GM21390 (cell line): Measurements from ENCODE around the gene NCLN.
"Not testable (repeated sequence)": the region's sequence is repeated elsewhere in the genome, so short reads cannot be mapped to it uniquely, and the experiment has no call there.

Source experiments
- ATAC-seq: cut with Tn5 transposase; IDR thresholded peaks from one replicate; pipeline ENCODE4 v1.9.1; 2021; ENCODE audit not compliant: unreplicated experiment

NCLN gene

GRCh38 chr19:3196933-3197205, 11.1 kb downstream of the NCLN start:
- no peak for ATAC-seq

GRCh38 chr19:3198901-3199700, 13.4 kb downstream of the NCLN start:
- ATAC-seq, result no peak

- no peak for ATAC-seq
Observed at GRCh38 chr19:3201072-3201700, 15.5 kb downstream of the NCLN start.

GRCh38 chr19:3201911-3202310, 16.2 kb downstream of the NCLN start:
- no peak for ATAC-seq

GRCh38 chr19:3202346-3202745, 16.6 kb downstream of the NCLN start:
- ATAC-seq, result no peak

- not testable (repeated sequence) for ATAC-seq
Observed at GRCh38 chr19:3202895-3203294, 17.2 kb downstream of the NCLN start.

DNA sequence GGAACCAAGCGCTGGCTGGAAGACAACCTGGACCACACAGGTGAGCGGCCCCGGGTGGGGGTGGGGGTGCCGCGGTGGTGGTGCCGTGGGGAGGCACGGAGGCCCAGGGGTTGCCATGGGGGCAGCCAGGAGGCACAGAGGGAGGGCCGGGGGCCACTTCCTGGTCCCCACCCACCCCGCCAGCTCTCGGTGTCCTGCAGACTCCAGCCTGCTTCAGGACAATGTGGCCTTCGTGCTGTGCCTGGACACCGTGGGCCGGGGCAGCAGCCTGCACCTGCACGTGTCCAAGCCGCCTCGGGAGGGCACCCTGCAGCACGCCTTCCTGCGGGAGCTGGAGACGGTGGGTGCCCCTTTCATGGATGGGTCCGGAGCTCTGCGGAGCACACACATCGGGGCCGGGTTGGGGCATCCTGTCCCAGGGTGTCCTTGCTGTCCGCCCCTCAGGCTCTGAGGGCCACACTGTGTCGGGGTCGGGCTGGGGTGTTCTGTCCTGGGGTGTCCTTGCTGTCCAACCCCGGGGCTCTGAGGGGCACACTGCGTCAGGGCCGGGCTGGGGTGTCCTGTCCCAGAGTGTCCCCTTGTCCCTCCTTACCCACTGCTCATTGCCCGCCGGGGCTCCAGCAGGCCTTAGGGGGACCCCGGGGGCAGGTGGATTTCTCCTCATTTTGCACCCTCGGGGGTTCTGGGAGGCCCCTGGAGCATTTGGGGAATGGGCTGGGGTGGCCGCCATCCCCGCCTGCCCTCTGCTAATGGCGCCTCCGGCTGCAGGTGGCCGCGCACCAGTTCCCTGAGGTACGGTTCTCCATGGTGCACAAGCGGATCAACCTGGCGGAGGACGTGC, 18.3 kb downstream of the NCLN start:
- no peak for ATAC-seq

DNA sequence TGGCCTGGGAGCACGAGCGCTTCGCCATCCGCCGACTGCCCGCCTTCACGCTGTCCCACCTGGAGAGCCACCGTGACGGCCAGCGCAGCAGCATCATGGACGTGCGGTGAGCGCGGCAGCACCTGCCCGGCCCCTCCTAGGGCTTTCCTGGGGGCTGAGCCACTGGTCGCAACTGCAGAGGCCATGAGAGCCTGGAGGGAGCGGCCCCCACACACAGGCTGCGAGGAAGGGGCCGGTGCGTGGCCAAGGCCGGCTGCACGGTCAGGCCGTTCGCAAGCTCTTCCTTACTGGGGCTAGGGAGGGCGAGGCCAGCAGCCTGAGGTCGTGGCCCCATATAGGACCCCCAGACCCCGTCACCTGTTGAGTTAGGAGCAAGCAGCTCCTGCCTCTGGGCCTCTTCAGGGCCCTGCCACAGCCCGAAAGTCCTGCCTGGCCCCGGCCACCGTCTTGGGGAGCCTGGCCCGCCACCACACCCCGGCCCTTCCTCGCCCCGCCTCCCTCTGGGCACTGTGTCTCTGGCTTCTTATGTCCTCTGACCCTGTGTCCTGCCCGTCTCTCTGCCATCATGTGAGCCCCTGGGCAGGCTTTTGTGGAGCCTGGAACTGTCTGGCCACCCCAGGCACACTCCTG, 19.0 kb downstream of the NCLN start:
- ATAC-seq, result no peak

GRCh38 chr19:3206216-3206953, 20.7 kb downstream of the NCLN start:
- no peak for ATAC-seq

- ATAC-seq, result no peak
Observed at GRCh38 chr19:3207461-3208242, 21.9 kb downstream of the NCLN start.

DNA sequence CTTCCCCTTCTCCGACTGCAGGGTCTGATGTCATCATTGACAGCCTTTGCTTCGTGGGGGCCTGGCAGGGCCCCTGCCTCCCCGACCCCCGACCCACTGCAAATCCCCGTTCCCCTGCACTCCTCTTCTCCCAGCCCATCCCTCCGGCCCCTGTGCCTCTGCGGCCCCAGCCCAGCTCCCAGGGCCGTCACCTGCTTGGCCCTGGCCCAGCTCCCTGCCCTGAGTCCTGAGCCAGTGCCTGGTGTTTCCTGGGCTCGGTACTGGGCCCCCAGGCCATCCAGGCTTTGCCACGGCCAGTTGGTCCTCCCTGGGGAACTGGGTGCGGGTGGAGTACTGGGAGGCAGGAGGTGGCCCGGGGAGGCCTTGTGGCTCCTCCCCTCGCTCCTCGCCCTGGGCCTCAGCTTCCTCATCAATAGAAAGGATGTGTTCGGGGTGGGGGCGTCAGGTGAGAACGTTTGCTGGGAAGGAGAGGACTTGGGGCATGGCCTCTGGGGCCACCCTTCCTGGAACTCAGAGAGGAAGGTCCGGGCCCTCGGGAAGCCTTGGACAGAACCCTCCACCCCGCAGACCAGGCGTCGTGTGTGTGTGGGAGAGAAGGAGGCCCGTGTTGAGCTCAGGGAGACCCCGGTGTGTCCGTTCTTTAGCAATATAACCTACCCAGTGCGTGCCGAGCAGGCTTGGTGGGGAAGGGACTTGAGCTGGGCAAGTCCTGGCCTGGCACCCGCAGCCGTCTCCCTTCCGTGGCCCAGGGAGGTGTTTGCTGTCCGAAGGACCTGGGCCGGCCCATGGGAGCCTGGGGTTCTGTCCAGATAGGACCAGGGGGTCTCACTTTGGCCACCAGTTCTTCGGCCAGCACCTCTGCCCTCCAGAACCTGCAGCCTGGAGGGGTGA, 22.8 kb downstream of the NCLN start:
- no peak for ATAC-seq

- no peak for ATAC-seq
Observed at GRCh38 chr19:3210347-3211017, 24.8 kb downstream of the NCLN start.

DNA sequence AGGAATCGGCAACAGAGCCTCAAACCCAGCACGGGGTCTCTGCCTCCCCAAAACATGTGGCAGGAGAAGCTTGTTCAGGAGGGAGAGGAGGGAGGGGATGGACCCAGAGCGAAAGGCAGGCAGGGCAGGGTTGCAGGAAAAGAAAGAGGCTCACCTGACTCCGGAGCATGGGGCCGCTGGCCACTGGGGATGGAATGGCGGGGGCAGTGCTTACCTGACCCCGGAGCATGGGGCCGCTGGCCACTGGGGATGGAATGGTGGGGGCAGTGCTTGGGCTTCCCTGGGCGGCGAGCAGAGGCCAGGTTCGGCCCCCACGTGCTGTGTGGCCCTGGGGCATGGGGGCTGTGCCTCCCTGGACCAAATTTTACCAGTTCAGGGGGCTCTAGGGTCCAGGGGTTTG, 25.5 kb downstream of the NCLN start:
- ATAC-seq, result no peak

GRCh38 chr19:3213159-3213558, 27.4 kb downstream of the NCLN start:
- no peak for ATAC-seq

DNA sequence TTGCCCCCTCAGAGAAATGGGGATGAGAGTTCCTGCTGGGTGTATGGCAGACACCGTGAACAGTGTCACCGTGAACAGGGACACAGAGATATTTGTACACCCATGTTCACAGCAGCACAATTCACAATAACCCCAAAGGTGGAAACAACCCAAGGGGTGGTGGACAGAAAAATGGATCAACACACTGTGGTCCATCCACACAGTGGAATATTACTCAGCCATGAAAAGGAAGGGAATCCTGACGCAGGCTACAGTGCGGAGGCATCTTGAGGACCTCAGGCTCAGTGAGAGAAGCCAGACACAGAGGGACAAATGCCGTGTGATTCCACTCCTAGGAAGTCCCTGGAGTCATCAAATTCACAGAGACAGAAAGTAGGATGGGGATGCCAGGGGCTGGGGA, 31.1 kb downstream of the NCLN start:
- no peak for ATAC-seq

DNA sequence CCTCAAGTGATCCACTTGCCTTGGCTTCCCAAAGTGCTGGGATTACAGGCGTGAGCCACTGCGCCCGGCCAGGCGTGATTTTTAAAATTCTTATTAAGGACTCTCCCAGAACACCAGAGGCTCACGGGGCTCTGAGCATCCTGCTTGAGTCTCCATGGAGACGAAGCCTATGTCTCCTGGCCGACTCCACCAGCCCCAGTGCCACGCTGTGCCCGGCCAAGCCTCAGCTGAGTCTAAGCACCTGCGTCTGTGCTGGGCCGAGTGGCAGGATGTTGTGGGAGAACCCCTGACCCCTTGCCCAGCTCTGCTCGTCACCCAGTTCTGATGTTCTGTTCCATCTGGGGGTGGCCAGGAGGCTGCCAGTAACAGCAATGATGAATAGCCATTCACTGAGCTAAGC, 34.8 kb downstream of the NCLN start:
- no peak for ATAC-seq

DNA sequence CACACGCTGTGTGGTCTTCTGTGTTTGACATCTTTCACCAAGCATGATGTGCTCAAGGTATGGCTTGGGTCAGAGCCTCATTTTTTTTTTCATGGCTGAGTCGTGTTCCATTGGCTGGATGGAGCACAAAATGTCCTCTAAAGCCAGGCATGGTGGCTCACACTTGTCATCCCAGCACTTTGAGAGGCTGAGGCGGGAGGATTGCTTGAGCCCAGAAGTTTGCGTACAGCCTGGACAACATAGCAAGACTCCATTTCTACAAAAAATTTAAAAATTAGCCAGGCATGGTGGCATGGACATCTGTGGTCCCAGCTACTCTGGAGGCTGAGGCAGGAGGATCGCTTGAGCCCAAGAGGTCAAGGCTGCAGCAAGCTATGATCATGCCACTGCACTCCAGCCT, 35.8 kb downstream of the NCLN start:
- not testable (repeated sequence) for ATAC-seq

GRCh38 chr19:3222709-3223108, 37.0 kb downstream of the NCLN start:
- ATAC-seq, result no peak
